ENCODE measurements around the gene RRAGC. TPM values are rescaled to one million over a fixed set of nuclear protein-coding genes. Genes with fewer than 3 reads are reported as not detected.

The RRAGC gene
- total and polyA plus RNA-seq, 10 of the 15 experiments (the other 5 are each of a cell fraction or from before 2014, with no cell fraction given) = 5.5 to 22.1 (median 15.0) TPM

GRCh38 chr1:38908821-38909220 lies 49.2 kb upstream of the RRAGC start (continued):
- no peak for TF ChIP-seq NR2F1 (conservative IDR thresholded peaks at IDR 0.05)
- TF ChIP-seq RELA (IDR thresholded peaks at IDR 0.05; ENCODE audit: borderline replicate concordance, partially characterized antibody) = no peak
- no peak for TF ChIP-seq YBX1 (IDR thresholded peaks at IDR 0.05)
- no peak for TF ChIP-seq HCFC1 (IDR thresholded peaks at IDR 0.05; ENCODE audit: low read length)
- TF ChIP-seq IKZF1 (conservative IDR thresholded peaks at IDR 0.05) = no peak
- TF ChIP-seq SIX5 (IDR thresholded peaks at IDR 0.05; ENCODE audit: low read depth, low read length, severe bottlenecking) = no peak
- no peak for TF ChIP-seq ETV6 (conservative IDR thresholded peaks at IDR 0.05 in 1 of 2, IDR thresholded peaks at IDR 0.05 in 1 of 2; ENCODE audit: borderline replicate concordance in 1 of 2, low read depth in 1 of 2)

DNA sequence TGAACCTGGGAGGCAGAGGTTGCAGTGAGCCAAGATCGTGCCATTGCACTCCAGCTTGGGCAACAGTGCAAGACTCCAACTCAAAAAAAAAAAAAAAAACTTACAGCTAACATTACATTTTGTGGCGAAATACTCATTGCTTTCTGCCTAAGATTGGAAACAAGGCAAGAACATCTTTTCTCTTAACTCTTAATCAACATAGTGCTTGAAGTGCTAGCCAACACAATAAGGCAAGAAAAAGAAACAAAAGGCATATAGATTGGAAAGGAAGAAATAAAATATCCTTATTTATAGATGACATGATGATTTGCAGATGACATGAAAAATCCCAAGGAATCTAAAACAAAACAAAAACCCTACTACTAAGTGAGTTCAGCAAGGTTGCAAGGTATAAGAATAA lies 46.4 kb upstream of the RRAGC start:
- H3K4me1 ChIP-seq (ENCODE audit: control insufficient read depth, insufficient read depth, low read length) = no peaks in the 10 kb centered on the region
- DNase-seq (ENCODE audit: low read depth, low spot score) (no peak), ATAC-seq (no peak), FAIRE-seq (no peak)
- no peak overlapping the region for H3K4me3 ChIP-seq
- H4K20me1 ChIP-seq (ENCODE audit: control insufficient read depth, insufficient read depth) = no peaks in the 10 kb centered on the region
- H3K9me3 ChIP-seq (replicated peaks; ENCODE audit: control insufficient read depth, insufficient read depth, low read length) = no peaks in the 10 kb centered on the region
- intact Hi-C loops (cut with micrococcal nuclease; ENCODE audit: unreplicated experiment) = no loop called here
- no TSS peak for BruUV-seq (replicated peaks)
- no peak overlapping the region for H2AFZ ChIP-seq (ENCODE audit: control insufficient read depth, low read depth, low read length)
- POLR2A ChIA-PET = no interaction called here
- no peaks in the 10 kb centered on the region for H3K36me3 ChIP-seq (ENCODE audit: control insufficient read depth in 2 of 2, insufficient read depth in 2 of 2, low read length in 1 of 2)
- 17% methylated on average over 2 of the region's 2 CpGs for WGBS (ENCODE audit: insufficient coverage, insufficient replicate concordance, low lambda C conversion rate, missing lambda C conversion rate)
- no peak overlapping the region for H3K27ac ChIP-seq (ENCODE audit: control insufficient read depth, insufficient read depth)
- H3K79me2 ChIP-seq (ENCODE audit: control insufficient read depth, insufficient read depth, low read length) = no peaks in the 10 kb centered on the region
- H3K9ac ChIP-seq (ENCODE audit: control insufficient read depth, insufficient read depth, low read length) = no peak overlapping the region
- CTCF ChIA-PET = no interaction called here
- H3K4me2 ChIP-seq (ENCODE audit: control insufficient read depth, insufficient read depth) = no peak overlapping the region
- H3K27me3 ChIP-seq (replicated peaks in 1 of 2; ENCODE audit: control insufficient read depth in 2 of 2, insufficient read depth in 2 of 2, low read length in 1 of 2) = no peaks in the 10 kb centered on the region
- RAD21 ChIA-PET (ENCODE audit: unreplicated experiment) = no interaction called here
- SMC1A ChIA-PET (ENCODE audit: uncharacterized antibody, unreplicated experiment) = no interaction called here
- in situ Hi-C loops (cut with MboI) = no loop called here
- TF ChIP-seq ZNF274 (IDR thresholded peaks at IDR 0.05; ENCODE audit: insufficient read depth, insufficient read length) (no peak), NFXL1 (IDR thresholded peaks at IDR 0.05; ENCODE audit: borderline replicate concordance) (no peak), HDAC6 (IDR thresholded peaks at IDR 0.05; ENCODE audit: unreplicated experiment) (no peak), E2F8 (IDR thresholded peaks at IDR 0.05; ENCODE audit: low read depth, partially characterized antibody) (no peak), GABPA (IDR thresholded peaks at IDR 0.05; ENCODE audit: low read depth) (no peak), HDAC2 (IDR thresholded peaks at IDR 0.05) (no peak), KLF5 (IDR thresholded peaks at IDR 0.05; ENCODE audit: partially characterized antibody) (no peak), ESRRA (IDR thresholded peaks at IDR 0.05; ENCODE audit: low read length) (no peak), IRF4 (IDR thresholded peaks at IDR 0.05; ENCODE audit: low read depth, low read length) (no peak), ZBED1 (IDR thresholded peaks at IDR 0.05; ENCODE audit: borderline replicate concordance) (no peak), PAX5 (IDR thresholded peaks at IDR 0.05; ENCODE audit: borderline replicate concordance, low read depth, low read length) (no peak), HDGF (IDR thresholded peaks at IDR 0.05) (no peak)
- TF ChIP-seq, protein P1, sequence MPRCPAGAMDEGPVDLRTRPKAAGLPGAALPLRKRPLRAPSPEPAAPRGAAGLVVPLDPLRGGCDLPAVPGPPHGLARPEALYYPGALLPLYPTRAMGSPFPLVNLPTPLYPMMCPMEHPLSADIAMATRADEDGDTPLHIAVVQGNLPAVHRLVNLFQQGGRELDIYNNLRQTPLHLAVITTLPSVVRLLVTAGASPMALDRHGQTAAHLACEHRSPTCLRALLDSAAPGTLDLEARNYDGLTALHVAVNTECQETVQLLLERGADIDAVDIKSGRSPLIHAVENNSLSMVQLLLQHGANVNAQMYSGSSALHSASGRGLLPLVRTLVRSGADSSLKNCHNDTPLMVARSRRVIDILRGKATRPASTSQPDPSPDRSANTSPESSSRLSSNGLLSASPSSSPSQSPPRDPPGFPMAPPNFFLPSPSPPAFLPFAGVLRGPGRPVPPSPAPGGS (IDR thresholded peaks at IDR 0.05; ENCODE audit: borderline replicate concordance, insufficient read depth, low read depth, low read length, poor library complexity, severe bottlenecking) = no peak
